GM19035 (cell line): ENCODE measurements around the gene MAP4K2.

Experiments
- ATAC-seq: cut with Tn5 transposase; IDR thresholded peaks from one replicate; pipeline ENCODE4 v1.9.1; 2021; ENCODE audit not compliant: unreplicated experiment

The MAP4K2 gene

DNA sequence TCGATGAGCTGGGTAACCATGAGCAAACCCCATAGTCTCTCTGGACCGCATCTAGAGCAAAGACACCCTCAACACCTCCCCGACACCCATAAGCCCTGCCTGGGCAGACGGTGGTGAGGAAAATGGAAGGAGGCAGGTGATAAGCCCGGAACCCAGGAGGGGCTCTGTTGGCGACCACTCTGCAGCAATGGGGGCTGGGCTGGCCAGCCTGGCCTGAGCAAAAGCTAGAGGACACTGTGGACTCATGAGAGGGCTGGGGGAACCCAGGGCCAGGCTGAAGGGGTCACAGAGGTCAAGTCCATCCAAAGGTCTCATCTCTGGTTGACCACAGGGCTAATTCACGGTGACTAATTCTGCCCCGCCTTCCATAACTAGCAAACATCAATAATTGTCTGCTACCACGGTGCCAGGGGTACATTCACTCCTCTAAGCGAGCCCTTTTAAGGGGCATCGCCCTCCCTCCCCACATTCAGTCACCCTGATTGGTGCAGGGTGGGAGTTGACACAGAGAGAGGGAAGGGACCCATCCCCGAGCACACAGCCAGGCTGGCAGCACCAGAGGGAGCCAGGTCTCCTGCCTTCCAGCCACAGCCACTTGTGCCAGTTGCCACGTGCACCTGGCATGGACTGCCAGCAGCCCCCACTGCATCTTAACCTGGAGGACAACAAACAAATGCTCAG is 47.2 kb downstream of the MAP4K2 start:
- ATAC-seq, result no peak

DNA sequence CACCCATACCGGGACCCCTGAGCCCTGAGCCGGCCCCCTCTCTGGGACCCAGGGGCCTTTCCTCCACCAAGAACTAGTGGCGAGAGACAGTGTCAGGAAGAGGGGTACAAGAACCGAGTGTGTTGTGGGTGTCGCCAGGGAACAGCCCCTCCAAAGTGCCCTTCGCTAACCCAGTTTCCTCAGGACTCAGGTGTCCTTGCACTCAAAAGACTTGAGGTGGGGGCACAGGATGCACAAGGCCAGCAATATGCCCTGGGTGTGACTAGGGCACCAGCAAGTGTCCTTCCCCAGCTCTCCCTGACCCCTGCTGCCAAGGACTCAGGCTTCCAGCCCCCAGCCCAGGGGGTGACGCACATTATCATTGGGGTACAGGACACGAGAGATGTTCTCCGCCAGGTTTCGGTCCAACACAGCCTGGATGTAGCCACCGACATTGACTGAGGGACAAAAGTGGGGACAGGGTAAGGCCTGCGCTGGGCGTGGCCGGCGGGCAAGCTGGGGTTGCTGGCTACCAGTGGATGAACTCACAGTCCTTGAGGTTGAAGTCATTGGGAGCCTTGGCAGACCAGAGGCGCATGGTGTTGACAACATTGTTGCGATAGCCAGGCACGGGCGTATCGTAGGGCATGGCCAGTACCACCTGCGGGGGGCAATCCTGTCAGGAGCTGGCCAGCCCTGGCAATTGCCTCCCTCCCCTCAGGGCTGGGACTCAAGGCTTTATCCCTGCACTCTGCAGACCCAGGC is 47.9 kb downstream of the MAP4K2 start:
- ATAC-seq, result no peak

DNA sequence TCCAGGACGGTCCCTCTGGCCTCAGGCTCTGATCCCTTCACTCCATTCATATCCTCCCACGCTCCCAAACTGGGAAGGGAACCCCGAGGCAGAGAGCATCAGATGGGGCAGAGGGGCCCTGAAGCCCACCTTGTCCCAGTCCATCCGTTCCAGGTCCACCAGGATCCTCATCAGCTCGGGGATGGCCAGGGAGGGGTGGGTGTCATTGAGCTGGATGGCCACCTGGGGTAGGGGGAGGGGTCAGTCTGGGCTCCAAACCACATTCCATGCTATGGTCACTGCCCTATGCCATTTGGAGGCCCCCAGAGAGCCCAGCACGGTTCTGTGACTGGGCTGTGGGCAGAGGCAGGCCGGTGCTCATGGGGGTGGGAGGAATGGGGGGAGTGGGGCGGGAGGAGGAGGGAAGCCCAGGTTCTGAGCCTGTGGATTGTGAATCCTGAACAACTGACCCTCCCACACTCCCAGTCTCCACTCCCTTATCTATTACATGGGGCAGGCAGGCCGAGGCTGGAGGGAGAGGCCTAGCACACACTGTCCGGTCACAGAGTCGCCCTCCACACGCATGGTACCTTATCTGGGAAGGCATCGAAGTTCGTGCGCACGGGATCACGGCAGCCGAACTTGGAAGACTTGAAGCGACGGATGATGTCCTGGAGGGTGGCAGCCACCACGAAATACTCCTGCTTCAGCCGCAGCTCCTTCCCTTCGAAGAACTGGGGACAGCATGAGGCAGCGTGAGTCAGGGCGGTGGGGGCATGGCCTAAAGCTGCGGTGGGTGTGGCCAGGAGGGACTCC is 48.7 kb downstream of the MAP4K2 start:
- ATAC-seq, result no peak

DNA sequence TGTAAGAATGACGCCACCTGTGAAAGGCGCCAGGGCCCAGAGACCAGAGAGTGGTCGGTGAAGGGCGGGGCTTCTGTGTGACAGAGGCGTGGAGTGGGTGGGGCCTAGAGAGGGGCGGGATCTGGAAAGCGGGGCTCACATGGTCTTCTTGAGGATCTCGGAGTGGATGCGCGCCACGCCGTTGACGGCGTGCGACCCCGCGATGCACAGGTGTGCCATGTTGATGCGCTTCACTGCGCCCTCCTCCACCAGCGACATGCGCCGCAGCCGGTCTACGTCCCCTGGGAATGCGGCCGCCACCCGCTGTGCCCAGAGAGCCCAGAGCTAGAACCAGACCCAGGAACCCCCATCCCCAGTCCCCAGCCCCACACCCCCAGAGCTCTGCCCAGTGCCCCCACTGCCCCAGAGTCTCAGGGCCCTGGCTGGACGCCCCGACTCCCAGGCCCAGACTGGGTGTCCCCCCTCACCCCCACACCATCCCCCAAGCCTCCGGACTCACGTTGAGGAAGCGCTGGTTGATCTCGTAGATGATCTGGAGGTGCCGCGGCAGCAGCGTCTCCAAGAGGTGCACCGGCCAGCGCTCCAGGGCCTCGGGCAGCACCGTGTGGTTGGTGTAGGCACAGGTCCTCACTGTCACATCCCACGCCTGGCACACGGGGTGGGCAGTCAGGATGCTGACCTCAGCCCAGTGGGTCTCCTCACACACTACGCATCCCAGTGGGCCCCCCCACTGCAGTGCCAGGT is 49.5 kb downstream of the MAP4K2 start:
- ATAC-seq, result no peak

DNA sequence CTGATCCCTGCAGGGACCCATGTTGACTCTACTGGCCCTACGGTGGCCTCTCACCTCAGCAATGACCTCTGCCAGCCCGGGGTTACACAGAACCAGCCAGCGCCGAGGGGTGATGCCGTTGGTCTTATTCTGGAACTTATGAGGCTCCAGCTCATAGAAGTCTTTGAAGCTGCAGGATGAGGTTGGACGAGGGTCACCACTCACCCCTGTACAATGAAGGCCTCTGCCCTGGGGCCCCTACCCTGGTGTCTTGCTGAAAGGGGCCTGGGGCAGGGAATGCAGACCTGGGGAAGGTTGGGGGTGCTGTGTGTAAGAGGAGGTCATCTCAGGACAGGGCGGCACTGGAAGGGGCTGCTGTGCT is 50.0 kb downstream of the MAP4K2 start:
- no peak for ATAC-seq

DNA sequence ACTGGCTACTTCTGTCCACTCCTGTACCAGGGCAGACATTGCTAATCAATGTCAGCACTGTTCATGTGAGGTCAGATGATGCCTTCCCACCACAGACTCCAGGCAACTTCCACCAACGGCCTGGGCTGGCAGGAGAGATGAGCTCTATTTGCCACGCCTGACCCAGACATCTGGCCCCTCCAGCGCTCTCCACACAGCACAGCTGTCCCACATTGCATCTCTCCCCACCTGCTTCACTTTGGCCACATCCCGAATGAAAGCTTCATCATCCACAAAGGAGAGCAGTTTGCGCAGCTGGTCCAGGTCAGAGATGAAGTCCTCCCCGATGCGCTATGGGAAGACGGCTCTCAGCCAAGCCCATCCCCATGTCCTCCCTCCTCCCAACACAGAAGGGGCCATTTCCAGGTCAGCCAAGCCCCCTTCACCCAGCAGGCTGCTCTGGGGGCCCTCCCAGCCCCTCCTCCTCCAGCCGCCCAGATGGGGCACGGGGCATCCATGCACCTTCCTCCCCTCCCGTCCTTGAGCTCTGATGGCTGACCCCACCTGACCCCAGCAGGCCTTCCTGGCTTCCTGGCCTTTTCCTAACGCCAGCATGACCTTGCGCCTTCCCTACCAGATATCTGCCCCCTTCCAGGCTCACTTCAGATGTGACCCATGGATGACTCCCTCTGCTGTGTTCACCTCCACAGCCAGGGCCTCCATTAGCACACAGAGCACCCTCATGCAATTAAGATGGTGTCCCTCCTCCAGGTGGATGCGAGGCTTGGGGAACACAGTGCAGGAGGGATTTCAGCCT is 50.6 kb downstream of the MAP4K2 start:
- ATAC-seq, result no peak

DNA sequence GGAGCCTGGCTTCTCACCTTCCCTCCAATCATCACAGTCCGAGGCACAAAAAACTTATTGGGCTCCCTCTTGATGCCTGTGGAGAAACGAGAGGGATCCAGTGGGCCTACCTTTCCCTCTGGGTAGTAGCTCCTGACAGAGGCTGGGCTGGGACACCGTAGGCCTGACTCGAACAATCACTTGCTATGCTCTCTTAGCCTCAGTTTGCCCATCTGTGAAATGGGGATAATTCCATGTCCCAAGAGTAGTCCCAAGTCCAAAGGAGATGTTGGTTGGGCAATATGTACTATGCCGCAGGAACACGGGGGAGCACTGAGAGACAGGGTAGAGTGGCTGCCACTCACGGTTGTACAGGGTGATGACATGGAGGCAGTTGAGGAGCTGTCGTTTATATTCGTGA is 51.4 kb downstream of the MAP4K2 start:
- no peak for ATAC-seq

DNA sequence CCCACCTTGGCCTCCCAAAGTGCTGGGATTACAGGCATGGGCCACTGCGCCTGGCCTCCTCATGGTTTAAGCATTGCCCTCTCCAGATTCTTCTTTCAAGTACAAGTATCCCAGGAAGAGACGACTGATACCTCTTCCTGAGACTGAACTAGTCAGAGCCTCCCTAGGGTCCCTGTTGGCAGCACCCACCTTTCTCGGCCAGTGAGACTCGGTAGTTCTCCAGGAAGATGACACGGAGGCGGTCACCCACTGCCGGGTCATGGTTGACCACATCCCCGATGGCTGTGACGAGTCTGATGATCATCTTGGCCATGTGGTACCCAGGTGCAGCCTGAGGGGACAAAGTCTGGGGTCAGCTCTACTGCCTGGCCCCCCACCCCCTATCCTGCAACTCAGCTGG is 51.9 kb downstream of the MAP4K2 start:
- no peak for ATAC-seq

DNA sequence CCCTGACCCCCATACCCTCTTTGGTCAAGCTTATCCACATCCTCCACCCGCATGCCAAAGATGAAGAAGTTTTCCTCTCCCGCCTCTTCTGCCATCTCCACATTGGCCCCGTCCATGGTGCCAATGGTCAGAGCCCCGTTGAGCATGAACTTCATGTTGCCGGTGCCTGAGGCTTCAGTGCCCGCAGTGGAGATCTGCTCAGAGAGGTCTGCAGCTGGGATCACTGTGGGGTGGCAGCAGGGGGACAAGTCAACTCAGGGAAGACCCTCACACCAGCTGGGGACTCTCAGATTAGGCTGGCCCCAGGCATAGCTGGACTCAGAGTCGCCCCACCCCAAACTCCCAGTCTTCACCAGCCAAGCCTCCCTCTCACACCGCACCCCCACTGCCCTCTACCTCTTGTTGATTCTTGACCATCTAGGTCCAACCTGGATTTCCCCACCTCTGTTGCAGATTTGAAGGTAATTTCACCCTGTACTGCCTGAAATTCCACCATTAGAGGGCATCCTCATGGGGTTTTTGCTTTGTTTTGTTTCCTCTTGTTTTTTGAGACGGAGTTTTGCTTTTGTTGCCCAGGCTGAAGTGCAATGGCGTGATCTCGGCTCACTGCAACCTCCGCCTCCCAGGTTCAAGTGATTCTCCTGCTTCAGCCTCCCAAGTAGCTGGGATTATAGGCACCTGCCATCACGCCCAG is 52.5 kb downstream of the MAP4K2 start:
- no peak for ATAC-seq

DNA sequence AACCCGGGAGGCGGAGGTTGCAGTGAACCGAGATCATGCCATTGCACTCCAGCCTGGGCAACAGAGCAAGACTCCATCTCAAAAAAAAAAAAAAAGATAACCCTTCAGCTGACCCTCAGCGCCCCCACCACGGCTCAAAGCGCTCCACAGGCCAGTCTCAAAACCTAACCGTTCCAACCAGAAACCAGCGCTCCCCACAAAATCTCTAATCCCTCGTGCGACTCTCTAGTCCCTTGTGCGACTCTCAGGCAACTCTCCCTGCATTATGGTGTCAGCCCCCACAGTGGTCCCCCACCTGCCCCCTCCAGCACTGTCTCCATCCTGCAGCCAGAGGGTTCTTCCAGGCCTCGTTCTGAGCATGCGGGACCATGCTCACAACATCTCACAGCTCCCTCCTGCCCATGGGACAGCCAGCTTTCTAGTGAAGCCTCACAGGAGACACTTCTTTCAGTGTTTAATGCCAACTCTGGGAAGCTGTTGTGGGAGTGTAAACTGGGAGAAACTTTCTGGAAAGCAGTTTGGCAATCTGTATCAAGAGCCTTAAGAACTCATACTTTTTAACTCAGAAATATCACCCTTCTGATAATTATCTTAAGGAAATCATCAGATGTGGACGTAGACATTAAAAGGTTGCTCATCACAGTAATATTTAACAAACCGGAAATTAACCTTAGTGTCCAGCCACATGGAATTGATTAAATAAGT is 54.9 kb downstream of the MAP4K2 start:
- no peak for ATAC-seq

DNA sequence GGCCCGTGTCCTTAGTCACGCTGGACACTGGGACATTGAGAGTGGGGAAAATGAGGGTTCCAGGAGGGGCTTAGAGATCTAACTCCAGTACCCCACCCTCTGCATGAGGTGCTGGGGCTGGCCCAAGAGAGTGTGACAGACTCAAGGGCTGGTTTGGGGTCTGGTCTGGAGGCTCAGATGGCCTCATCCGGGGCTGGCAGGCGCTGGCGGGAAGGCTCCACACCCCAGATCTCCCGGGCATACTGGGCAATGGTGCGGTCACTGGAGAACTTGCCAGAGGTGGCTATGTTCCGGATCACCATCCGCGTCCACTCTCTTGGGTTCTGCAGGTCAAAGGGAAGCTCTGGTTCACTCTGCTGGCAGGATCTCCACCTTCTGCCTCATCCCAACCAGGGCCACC is 56.5 kb downstream of the MAP4K2 start:
- no peak for ATAC-seq

DNA sequence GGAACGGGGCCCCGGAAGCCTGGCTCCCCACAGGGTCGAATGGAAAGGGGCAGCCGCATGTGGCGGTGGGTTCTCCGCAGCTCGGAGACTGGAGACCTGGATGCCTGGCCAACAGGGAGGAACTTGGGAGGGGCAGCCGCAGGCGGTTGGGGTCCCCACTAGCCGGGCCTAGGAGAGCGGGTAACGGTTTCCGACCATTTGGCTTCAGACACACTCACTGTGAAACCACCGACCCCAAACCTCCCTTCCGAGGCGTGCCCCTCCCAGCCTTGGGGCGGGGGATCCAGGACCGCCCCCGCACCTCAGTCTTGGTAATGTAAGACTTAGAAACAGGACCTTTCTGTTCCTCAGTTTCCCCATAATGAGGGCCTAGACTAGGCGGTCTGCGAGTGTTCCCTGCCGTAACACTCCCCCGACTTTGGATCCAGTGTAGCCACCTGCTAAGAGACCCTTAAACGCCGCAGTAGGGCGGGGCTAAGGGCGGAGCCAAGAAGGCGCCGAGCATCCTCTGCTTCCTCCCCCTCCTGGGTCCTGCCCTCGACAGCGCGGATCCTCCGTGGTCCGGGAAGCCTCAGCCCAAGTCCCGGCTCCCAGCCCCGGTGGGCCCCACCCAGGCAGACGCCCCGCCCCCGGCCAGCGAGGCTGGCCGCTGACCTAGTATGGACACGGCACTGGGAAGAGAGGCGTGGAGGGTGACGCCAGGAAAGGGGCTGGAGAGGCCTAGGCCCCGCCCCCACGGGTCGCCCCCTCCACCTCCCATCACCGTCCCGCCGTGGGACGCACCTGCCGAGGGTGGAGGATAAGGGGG is 57.3 kb downstream of the MAP4K2 start:
- ATAC-seq, result no peak

DNA sequence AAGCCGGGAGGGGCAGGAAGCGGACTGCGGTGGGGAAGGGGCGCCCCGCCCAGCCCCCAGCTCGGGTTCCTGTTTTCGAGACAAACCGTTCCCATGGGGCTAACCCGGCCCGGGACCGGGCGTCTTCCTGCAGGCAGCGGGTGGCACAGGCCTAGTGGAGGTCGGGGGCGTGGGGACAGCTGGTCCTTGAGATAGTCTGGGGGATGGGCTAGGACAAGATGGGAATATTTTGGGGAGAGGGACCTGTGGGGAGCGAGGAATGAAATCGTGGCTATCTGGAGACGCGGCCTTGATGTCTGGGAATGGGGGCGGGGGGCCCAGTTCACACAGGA is 57.9 kb downstream of the MAP4K2 start:
- ATAC-seq, result no peak

DNA sequence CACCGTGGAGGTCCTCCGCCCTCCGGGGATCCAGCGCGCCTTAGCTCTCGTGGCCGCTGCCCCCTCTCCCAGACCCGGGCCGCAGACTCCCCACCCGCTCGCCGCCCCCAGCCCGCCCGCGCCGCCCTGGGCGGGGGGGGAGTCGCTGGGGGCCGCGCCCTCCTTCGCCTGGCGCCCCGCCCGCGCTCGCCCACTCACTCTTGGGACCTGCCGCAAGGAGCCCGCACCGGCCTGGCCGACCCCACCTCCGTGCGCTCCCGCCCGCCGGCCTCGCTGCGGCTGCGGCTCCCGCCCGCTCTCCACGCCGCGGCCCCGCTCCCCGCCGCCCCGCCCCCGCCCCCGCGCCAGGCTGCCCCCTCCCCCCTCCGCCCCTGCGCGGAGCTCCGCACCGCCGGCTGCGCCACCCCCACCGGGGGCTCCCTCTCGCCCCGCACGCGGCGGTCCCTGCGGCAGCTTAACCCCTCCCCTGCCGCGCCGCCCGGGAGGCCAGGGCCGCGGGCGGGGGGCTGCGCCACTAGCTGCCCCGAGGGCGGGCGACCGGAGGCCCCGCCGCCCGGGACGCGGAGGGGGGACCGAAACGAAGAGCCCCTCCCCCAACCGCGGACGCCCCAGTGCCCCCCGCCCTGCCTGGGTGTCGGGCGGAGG is 58.3 kb downstream of the MAP4K2 start:
- ATAC-seq, result no peak

DNA sequence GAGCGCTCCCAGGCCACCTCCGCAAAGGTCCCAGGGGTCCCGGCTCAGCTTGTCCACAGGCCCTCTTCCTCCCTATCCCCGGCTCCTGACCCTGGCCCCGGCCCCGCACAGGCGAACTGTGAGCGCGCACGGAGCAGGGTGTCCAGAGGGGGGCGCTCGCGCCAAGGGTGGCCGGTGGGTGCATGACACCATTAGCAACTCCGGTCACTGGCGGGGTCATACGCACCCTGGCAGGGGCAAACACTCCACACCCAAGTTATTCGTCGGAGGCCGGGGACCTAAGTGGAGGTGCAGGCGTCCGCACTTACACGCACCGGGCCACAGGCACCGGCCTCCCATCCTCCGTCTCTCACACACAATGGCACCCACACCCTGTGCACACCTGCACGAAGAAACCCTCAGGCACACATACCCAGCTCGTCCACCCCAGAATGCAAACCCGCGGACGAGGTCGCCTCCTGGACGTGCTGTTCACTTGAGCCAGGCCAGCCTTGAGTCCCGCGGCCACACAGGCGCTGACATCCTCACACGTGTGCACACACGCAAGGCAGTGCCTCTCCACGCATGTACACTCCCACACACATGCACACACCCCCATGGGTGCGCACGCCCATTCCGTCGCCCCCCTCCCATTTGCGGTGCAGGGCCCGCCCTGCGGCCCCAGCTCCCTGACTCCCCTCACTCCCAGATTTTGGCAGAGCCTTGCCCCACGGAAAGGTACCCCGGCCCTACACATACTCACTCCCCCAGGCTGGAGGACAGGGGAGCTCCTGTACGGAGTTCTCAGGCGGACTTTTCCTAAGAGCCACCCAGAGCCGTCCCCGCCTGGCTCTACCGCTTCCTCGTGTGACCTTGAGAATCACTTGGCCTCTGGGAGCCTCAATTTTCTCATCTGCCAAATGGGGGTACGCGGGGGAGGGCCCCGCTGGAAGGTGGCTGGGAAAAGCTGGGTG is 59.1 kb downstream of the MAP4K2 start, which contains the start of gene RASGRP2:
Gene RASGRP2 (minus strand): TSS at position 552 of the 953 bp plus-strand sequence. CDS start 1,276 bp downstream, outside the sequence.
- ATAC-seq, result no peak

DNA sequence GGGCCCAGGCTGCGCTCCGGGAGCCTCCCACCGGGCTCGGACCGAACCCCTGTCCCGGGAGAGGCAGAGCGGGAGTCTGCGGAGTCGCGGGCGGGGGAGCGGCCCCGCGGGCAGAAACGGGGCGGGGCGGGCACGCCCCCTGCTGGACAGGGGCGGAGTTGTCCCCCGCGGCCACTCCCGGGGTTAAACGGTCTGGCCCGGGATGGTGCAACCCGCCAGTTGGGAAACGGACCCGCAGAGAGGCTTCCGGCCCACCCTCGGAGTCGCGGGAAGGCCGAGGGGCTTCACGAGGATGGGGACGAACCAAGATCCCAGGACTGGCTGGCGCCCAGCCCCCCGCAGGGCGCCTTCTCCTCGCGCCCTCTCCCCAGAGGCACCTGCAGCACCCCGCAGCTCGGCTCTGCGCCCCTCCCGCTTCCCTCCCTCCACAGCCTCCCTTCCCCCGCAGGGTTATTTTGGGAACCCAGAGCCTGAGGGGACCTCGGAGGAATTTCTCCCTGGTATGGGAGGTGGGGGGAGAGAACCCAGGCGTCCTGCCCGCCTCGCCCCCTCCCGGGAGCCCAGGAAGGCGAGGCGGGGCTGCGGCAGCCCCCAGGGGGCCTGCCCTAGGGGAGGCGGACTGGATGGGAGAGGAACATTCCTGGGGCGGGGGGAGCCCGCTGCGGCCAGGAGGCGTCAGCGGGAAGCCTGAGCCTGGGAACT is 60.0 kb downstream of the MAP4K2 start:
- no peak for ATAC-seq
